PFSK-1 (cell line): ENCODE measurements around the gene NDUFA8.

ENCODE experiments used
- REST ChIP-seq, 2 experiments: IDR thresholded peaks; 2 replicates each; pipeline versions ENCODE4 v1.6.1 to v1.8.0; 2011 to 2012; ENCODE audit warnings: low read depth in 2 of 2, low read length in 2 of 2, control low read depth in 1 of 2, inconsistent platforms in 1 of 2, mild to moderate bottlenecking in 1 of 2, moderate library complexity in 1 of 2; ENCODE audit not compliant: insufficient read depth in 1 of 2
- SIN3A ChIP-seq: IDR thresholded peaks from 2 replicates; pipeline ENCODE4 v1.6.1; 2012; ENCODE audit warnings: mild to moderate bottlenecking, low read length, moderate library complexity, borderline replicate concordance; ENCODE audit not compliant: insufficient read depth

The NDUFA8 gene

GRCh38 chr9:122095010-122095767, 64.4 kb downstream of the NDUFA8 start:
- TF ChIP-seq SIN3A (no peak), REST (IDR thresholded peaks at IDR 0.05; ENCODE audit: insufficient read depth in 1 of 2, low read depth in 2 of 2, low read length in 2 of 2) (peak; percentile 82 to 92)
